Activated T-cell treated with anti-CD3 and anti-CD28 coated beads for 48 hours (primary cell): ENCODE data around the gene TST.
"Not testable (repeated sequence)": the region's sequence is repeated elsewhere in the genome, so short reads cannot be mapped to it uniquely, and the experiment has no call there.

Source experiments
- DNase-seq: peaks from one replicate; pipeline ENCODE4 v3.0.0-alpha.2; 2020; ENCODE audit warnings: low read depth

The TST gene

GRCh38 chr22:37014415-37014806, 4.8 kb downstream of the TST start:
- DNase-seq: no peak

GRCh38 chr22:37012956-37013355, 6.3 kb downstream of the TST start:
- no peak for DNase-seq

DNA sequence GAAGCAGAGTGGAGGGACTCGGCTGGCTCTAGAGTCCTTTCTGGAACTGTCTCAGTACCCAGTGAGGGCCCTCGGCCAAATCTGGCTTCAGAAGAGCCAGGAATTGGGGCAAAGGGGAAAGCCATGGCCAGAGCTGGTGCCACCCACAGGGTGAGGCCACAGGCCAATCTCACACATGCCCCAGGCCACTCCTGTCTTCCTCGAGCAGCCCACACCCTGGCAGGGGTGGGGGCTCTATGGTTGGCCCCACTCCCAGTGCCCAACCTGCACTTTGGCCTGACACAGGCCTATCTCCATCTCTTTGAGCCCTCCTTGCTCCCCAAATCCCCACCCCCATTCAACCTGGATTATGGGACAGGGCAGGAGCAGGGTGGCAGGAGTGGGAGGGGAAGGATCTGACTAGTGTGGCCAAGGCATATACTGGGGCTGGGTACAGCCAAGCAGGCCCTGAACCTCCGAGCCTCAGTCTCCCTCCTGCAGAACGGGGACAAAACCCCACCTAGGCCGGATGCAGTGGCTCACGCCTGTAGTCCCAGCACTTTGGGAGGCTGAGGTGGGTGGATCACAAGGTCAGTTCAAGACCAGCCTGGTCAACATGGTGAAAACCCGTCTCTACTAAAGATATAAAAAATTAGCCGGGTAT, 6.9 kb downstream of the TST start:
- DNase-seq: no peak

GRCh38 chr22:37011472-37011871, 7.8 kb downstream of the TST start:
- DNase-seq: no peak

- no peak for DNase-seq
These were observed 8.3 kb downstream of the TST start for GRCh38 chr22:37010976-37011375.

GRCh38 chr22:37010174-37010573, 9.1 kb downstream of the TST start:
- DNase-seq: no peak

DNA sequence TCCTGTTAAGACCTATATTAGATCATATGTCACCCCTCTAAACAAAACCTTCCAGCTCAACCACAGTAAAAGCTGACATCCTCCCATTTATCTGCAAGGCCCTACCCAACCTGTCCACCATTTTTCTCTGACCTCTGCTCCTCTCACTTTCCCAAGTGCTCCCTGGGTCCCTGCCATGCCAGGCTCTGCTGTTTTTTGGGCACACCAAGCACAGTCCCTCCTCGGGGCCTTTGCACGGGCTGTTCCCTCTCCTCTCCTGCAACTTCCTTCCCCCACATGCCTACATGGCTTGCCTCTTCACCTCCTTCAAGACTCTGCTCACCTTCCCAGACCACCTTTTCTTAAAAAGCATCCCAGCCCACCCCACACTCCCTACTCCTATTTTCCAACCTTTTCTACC, 9.8 kb downstream of the TST start:
- DNase-seq: no peak

DNA sequence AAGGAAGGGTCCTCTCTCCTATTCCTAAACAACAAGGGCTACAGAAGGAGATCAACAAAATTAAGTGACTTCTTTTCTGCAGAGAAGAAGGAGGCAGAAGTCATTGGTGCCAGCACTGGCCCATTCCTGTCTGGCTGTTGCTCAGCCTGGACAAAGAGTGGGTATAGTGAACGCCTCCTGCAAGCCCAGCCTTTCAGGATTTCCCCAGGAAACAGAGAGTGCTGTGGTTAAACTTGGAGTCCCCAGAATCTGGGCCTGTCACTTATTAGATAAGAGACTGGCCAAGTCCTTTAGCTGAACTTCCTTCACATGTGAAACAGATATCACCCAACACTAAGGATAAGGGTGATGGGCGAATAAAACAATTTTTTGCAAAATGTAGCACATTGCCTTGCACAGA, 10.9 kb downstream of the TST start:
- no peak for DNase-seq

- DNase-seq: no peak
These were observed 11.6 kb downstream of the TST start for GRCh38 chr22:37007651-37008050.

- no peak for DNase-seq
These were observed 16.6 kb downstream of the TST start for GRCh38 chr22:37002633-37003032.

- no peak for DNase-seq
These were observed 17.4 kb downstream of the TST start for GRCh38 chr22:37001826-37002225.

DNA sequence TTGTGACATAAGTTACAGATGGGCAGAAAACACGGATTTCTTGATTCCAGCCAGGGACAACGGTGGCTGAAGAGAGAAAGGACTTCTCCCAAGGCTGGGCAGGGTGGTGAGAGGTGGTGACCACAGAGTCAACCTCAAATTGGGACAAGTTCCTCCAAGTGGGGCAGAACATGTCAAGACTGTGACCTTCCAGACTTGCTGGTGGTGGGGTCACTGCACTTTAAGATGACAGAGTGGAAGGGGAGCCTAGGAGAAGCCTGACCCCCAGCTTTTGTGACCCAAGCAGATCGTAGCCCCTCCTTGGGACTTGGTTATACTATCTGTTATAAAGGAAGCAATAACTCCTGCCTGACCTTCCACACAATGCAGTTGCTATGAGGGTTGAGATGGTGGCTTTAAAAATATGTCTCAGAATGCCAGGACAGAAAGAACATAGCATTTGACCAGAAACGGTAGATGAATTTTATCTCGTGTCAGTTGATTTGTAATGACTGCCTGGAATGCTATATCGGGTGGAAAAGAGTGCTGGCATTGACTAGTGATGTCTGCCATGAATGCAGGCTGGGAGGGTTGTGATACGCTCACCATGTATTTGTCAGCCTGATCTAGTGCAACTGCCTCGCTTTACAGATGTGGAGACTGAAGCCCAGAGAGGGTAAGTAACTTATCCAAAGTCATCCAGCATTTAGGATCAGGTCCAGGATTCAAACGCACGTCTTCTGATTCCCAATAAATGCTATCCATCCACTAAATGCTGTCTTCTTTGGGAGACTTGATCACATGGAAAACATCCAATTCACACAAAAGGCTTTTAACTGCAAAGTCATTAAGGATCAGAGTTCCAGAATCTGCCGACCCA, 18.3 kb downstream of the TST start:
- DNase-seq: no peak

DNA sequence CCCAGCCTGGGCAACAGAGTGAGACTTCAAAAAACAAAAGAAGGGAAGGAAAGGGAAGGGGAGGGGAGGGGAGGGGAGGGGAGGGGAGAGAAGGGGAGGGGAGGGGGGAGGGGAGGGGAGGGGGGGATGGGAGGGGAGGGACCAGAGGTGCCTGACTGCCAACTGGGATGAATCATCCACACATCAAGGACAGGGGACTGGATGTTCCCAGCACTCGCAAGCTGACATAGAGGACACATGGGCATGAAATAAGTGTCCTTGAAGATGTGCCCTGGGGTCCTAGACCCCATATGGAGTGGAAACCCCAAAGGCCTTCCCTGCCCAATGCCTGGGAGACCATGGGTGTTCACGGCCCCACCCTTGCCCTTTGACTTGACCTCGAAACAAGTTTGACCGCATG, 19.8 kb downstream of the TST start:
- DNase-seq: no peak

GRCh38 chr22:36998620-36999351, 20.5 kb downstream of the TST start:
- no peak for DNase-seq

DNA sequence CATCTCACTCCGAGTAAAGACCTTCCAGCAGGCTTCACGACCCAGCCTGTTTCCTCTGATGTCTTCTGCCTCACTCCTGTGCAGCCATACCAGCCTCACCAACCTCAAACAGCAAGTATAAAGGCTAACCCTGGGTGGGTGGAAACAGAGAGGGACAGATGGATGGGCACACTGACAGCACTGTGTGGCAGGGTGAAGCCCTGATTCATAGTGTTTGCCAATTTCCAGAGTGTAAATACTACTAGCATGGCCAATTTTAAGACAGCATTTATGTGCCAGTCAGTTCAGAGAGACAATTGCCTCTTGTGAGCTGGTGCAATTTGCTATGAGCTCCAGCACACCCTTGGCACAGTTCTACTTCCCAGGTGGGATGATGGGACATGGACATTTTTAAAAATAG, 21.5 kb downstream of the TST start:
- no peak for DNase-seq

GRCh38 chr22:36991206-36991605, 28.0 kb downstream of the TST start:
- DNase-seq: no peak

- no peak for DNase-seq
These were observed 28.8 kb downstream of the TST start for GRCh38 chr22:36990457-36990856.

DNA sequence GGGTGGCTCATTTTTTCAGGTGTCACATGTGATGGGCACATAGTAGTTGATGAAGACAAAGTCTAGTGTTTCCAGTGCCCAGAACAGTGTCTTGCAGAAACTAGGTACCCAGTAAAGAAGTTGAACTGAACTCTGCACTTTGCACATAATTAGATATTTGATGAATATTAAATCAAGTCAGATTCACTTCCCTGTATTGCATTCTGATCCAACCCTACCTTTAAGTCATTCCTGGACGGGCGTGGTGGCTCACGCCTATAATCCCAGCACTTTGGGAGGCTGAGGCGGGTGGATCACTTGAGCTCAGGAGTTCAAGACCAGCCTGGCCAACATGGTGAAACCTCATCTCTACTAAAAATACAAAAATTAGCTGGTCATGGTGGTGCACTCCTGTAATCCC, 30.2 kb downstream of the TST start:
- DNase-seq: not testable (repeated sequence)

GRCh38 chr22:36988075-36988832, 31.0 kb downstream of the TST start:
- DNase-seq: no peak

DNA sequence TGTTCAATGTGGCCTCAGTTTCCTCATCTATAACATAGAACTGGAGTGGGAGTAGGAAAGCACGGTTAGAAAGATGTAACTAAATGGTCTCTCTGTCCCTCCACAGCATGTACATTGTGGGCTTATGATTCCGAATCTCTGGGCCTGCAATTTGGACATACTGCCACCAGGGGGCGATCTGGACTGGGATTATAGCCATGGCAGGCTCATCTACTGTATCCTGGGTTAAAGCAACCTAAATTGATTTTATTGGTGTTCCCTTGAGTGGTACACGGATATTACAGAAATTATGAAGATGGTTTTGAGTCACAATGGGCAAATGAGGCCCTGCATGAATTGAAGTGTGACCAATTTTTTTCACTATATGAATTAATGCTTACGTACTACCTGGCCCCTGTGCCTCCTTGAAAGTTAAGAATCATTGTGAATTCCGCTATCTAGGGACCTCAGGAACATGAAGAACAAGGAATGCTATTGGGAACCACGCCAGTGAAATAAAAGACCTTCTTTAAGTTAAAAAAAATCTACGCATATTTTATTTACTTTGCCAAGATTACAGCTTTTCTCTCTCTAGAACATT, 32.9 kb downstream of the TST start:
- peak; percentile 56 for DNase-seq

- no peak for DNase-seq
These were observed 33.9 kb downstream of the TST start for GRCh38 chr22:36985211-36985889.
